H9 (cell line): ENCODE results near the gene GGT5. TPM values are rescaled to one million over a fixed set of nuclear protein-coding genes. Genes with fewer than 3 reads are reported as not detected.
"Not testable (repeated sequence)": the region's sequence is repeated elsewhere in the genome, so short reads cannot be mapped to it uniquely, and the experiment has no call there.

Experiments used
- DNase-seq: peaks from one replicate; pipeline ENCODE4 v3.0.0-alpha.2; 2017
- H2AFZ ChIP-seq: one replicate; pipeline ENCODE4 v1.6.1; 2013; ENCODE audit warnings: mild to moderate bottlenecking, low read length, control low read depth, moderate library complexity
- H2AK5ac ChIP-seq: 2 replicates; pipeline ENCODE4 v1.6.1; 2013; ENCODE audit warnings: low read length, control low read depth, mixed read lengths; ENCODE audit not compliant: insufficient read length
- H2BK120ac ChIP-seq: one replicate; pipeline ENCODE4 v1.6.1; 2013; ENCODE audit warnings: low read depth, mild to moderate bottlenecking, low read length, control low read depth, inconsistent platforms; ENCODE audit not compliant: poor library complexity, severe bottlenecking
- H2BK12ac ChIP-seq: 2 replicates; pipeline ENCODE4 v1.6.1; 2013; ENCODE audit warnings: low read length, control low read depth, mixed read lengths, low read depth; ENCODE audit not compliant: insufficient read length
- H2BK15ac ChIP-seq: 2 replicates; pipeline ENCODE4 v1.6.1; 2013; ENCODE audit warnings: low read depth, low read length, control low read depth
- H2BK20ac ChIP-seq: one replicate; pipeline ENCODE4 v1.6.1; 2013; ENCODE audit warnings: low read depth, mild to moderate bottlenecking, low read length, control low read depth, inconsistent platforms; ENCODE audit not compliant: poor library complexity, severe bottlenecking
- H2BK5ac ChIP-seq: 2 replicates; pipeline ENCODE4 v1.6.1; 2013; ENCODE audit warnings: low read length, control low read depth, mixed read lengths; ENCODE audit not compliant: insufficient read length
- H3K14ac ChIP-seq: 2 replicates; pipeline ENCODE4 v1.6.1; 2013; ENCODE audit warnings: low read length, control low read depth; ENCODE audit not compliant: insufficient read depth
- H3K18ac ChIP-seq: 2 replicates; pipeline ENCODE4 v1.6.1; 2013; ENCODE audit warnings: low read depth, mild to moderate bottlenecking, mixed read lengths, low read length, control low read depth; ENCODE audit not compliant: insufficient read length
- H3K23ac ChIP-seq: 2 replicates; pipeline ENCODE4 v1.6.1; 2013; ENCODE audit warnings: low read length, control low read depth, mixed read lengths, low read depth; ENCODE audit not compliant: insufficient read length
- H3K23me2 ChIP-seq: 2 replicates; pipeline ENCODE4 v1.6.1; 2013; ENCODE audit warnings: low read depth, mild to moderate bottlenecking, mixed read lengths, low read length, control low read depth; ENCODE audit not compliant: insufficient read length, poor library complexity, severe bottlenecking
- H3K27ac ChIP-seq: 2 replicates; pipeline ENCODE4 v1.5.1; 2013; ENCODE audit warnings: low read length, control low read depth, mixed read lengths, low read depth; ENCODE audit not compliant: insufficient read length
- H3K27me3 ChIP-seq: 2 replicates; pipeline ENCODE4 v1.6.1; 2013; ENCODE audit warnings: low read length, control low read depth, inconsistent platforms; ENCODE audit not compliant: insufficient read depth
- H3K4ac ChIP-seq: 2 replicates; pipeline ENCODE4 v1.6.1; 2013; ENCODE audit warnings: low read depth, mild to moderate bottlenecking, control low read depth, inconsistent platforms, low read length, moderate library complexity
- H3K4me1 ChIP-seq: 2 replicates; pipeline ENCODE4 v1.6.1; 2013; ENCODE audit warnings: low read length, control low read depth, inconsistent platforms; ENCODE audit not compliant: insufficient read depth
- H3K4me2 ChIP-seq: 2 replicates; pipeline ENCODE4 v1.6.1; 2013; ENCODE audit warnings: low read length, control low read depth, mixed read lengths; ENCODE audit not compliant: insufficient read length, insufficient read depth
- H3K56ac ChIP-seq: 2 replicates; pipeline ENCODE4 v1.6.1; 2013; ENCODE audit warnings: low read depth, mild to moderate bottlenecking, mixed read lengths, low read length, control low read depth; ENCODE audit not compliant: insufficient read length
- H3K79me1 ChIP-seq: 2 replicates; pipeline ENCODE4 v1.6.1; 2013; ENCODE audit warnings: low read depth, mild to moderate bottlenecking, moderate library complexity, low read length, control low read depth, inconsistent platforms; ENCODE audit not compliant: insufficient read depth, poor library complexity, severe bottlenecking
- H3K79me2 ChIP-seq: 2 replicates; pipeline ENCODE4 v1.6.1; 2013; ENCODE audit warnings: low read length, control low read depth, inconsistent platforms; ENCODE audit not compliant: insufficient read depth
- H3K9ac ChIP-seq: 2 replicates; pipeline ENCODE4 v1.6.1; 2013; ENCODE audit warnings: low read length, control low read depth, mixed read lengths; ENCODE audit not compliant: insufficient read length; ENCODE audit errors: extremely low read depth
- H3K9me3 ChIP-seq: one replicate; pipeline ENCODE4 v1.6.1; 2013; ENCODE audit warnings: low read depth, low read length, inconsistent platforms; ENCODE audit not compliant: control insufficient read depth
- H3T11ph ChIP-seq: one replicate; pipeline ENCODE4 v1.6.1; 2013; ENCODE audit warnings: mild to moderate bottlenecking, low read length, control low read depth, inconsistent platforms
- H4K20me1 ChIP-seq: one replicate; pipeline ENCODE4 v1.6.1; 2013; ENCODE audit not compliant: control insufficient read depth, insufficient read length, insufficient read depth
- H4K5ac ChIP-seq: 2 replicates; pipeline ENCODE4 v1.6.1; 2013; ENCODE audit warnings: low read depth, mild to moderate bottlenecking, mixed read lengths, low read length, control low read depth; ENCODE audit not compliant: insufficient read length
- H4K8ac ChIP-seq: replicated peaks from 2 replicates; pipeline ENCODE4 v1.6.1; 2013; ENCODE audit warnings: low read length, control low read depth, mixed read lengths, low read depth; ENCODE audit not compliant: insufficient read length
- H4K91ac ChIP-seq: 2 replicates; pipeline ENCODE4 v1.6.1; 2013; ENCODE audit warnings: low read depth, mild to moderate bottlenecking, moderate library complexity, mixed read lengths, low read length, control low read depth; ENCODE audit not compliant: insufficient read length
- H3K27ac Mint-ChIP-seq, 3 experiments: 2 replicates in 2 of 3; 3 replicates in 1 of 3; pipeline ENCODE4 v1.8.0; 2020 to 2021; ENCODE audit warnings: mixed read lengths in 3 of 3, mild to moderate bottlenecking in 1 of 3, moderate library complexity in 1 of 3
- H3K27me3 Mint-ChIP-seq: 2 replicates; pipeline ENCODE4 v1.8.0; 2021; ENCODE audit warnings: low read depth, mild to moderate bottlenecking, moderate library complexity, mixed read lengths
- H3K36me3 Mint-ChIP-seq, 3 experiments: 2 replicates in 2 of 3; 3 replicates in 1 of 3; pipeline ENCODE4 v1.8.0; 2020 to 2021; ENCODE audit warnings: low read depth in 3 of 3, mixed read lengths in 3 of 3; ENCODE audit not compliant: insufficient read depth in 1 of 3
- H3K4me1 Mint-ChIP-seq, 2 experiments: 2 replicates each; pipeline ENCODE4 v1.8.0; 2020; ENCODE audit warnings: mixed read lengths in 2 of 2
- H3K4me3 Mint-ChIP-seq, 2 experiments: 2 replicates in 1 of 2; 3 replicates in 1 of 2; pipeline ENCODE4 v1.8.0; 2020 to 2021; ENCODE audit warnings: mild to moderate bottlenecking in 2 of 2, mixed read lengths in 2 of 2, moderate library complexity in 1 of 2
- H3K9me3 Mint-ChIP-seq, 2 experiments: 2 replicates in 1 of 2; 3 replicates in 1 of 2; pipeline ENCODE4 v1.8.0; 2020; ENCODE audit warnings: mild to moderate bottlenecking in 2 of 2, mixed read lengths in 2 of 2, moderate library complexity in 1 of 2
- WGBS: extraction: QIAGEN DNeasy Blood & Tissue Kit; methylation state at CpG from one replicate; pipeline ENCODE4 v1.1.7; 2013; ENCODE audit warnings: missing lambda C conversion rate, low lambda C conversion rate, mixed read lengths; ENCODE audit not compliant: insufficient read length; ENCODE audit errors: extremely low coverage; 5-methylcytosine and 5-hydroxymethylcytosine counted together
- long read RNA-seq: library from polyadenylated mRNA; unstranded; transcript quantifications from one replicate; pipeline ENCODE4 v2.0.0, GENCODE V29; 2020
- total RNA-seq: library from RNA; stranded (reverse); gene quantifications from 2 replicates; pipeline ENCODE4 v1.2.1, GENCODE V29; 2021

The GGT5 gene
- 0.20 TPM in 2 replicates for total RNA-seq
- long read RNA-seq: 0 reads

- not testable (repeated sequence) for H4K20me1 ChIP-seq, H3K14ac ChIP-seq, H3K27me3 ChIP-seq, H3T11ph ChIP-seq, H2AK5ac ChIP-seq, H3K36me3 Mint-ChIP-seq, H3K79me1 ChIP-seq, H3K18ac ChIP-seq, H3K9me3 ChIP-seq, H3K23me2 ChIP-seq, H2BK12ac ChIP-seq, H3K23ac ChIP-seq, H3K27ac ChIP-seq, H2BK20ac ChIP-seq, H2AFZ ChIP-seq, H3K9ac ChIP-seq, H4K91ac ChIP-seq, H3K56ac ChIP-seq, H3K4ac ChIP-seq, H3K4me1 ChIP-seq, H3K27me3 Mint-ChIP-seq, H2BK5ac ChIP-seq, H3K79me2 ChIP-seq, H2BK15ac ChIP-seq, DNase-seq, H2BK120ac ChIP-seq, H3K9me3 Mint-ChIP-seq, H3K4me2 ChIP-seq, H3K4me3 Mint-ChIP-seq
- no CpG with 5 or more reads among the region's 12 CpGs for WGBS
- Histone ChIP-seq H4K5ac (peak within 1 kb of the TSS; percentile 11), H4K8ac (peak within 1 kb of the TSS; percentile 88)
- Mint-ChIP-seq H3K4me1 (peaks cover 14 to 24% of the 10 kb centered on the region in 2 experiments), H3K27ac (peak within 1 kb of the TSS in 1 of 3 experiments; percentile 52; a peak in 2 of 7 replicates)
Measured at GRCh38 chr22:24245030-24245431, at the start of gene GGT5. Gene GGT5, minus strand, starts transcription at chr22:24245082. Its CDS starts 357 bp downstream, at chr22:24244725.

- peaks cover 8 to 11% of the 10 kb centered on the region in 2 experiments for H3K4me1 Mint-ChIP-seq
- H4K91ac ChIP-seq, H3K9me3 Mint-ChIP-seq, H2BK12ac ChIP-seq, H3K79me1 ChIP-seq, H2BK120ac ChIP-seq, H3K23ac ChIP-seq, H4K8ac ChIP-seq, H2AK5ac ChIP-seq, H3K4me3 Mint-ChIP-seq, H4K20me1 ChIP-seq, H3K18ac ChIP-seq, H3K27ac ChIP-seq, H3K4me2 ChIP-seq, H3K9me3 ChIP-seq, DNase-seq, H3K79me2 ChIP-seq, H2BK15ac ChIP-seq, H3K4ac ChIP-seq, H4K5ac ChIP-seq, H3K9ac ChIP-seq, H3T11ph ChIP-seq, H2AFZ ChIP-seq, H3K36me3 Mint-ChIP-seq, H2BK5ac ChIP-seq, H2BK20ac ChIP-seq, H3K56ac ChIP-seq, H3K27ac Mint-ChIP-seq, H3K4me1 ChIP-seq, H3K27me3 Mint-ChIP-seq, H3K27me3 ChIP-seq, H3K14ac ChIP-seq, H3K23me2 ChIP-seq: not testable (repeated sequence)
- no CpG with 5 or more reads among the region's 3 CpGs for WGBS
Measured at GRCh38 chr22:24292202-24292830, 47.4 kb upstream of the GGT5 start.
